ENCODE measurements around the gene UCK2. TPM values are rescaled to one million over a fixed set of nuclear protein-coding genes. Genes with fewer than 3 reads are reported as not detected.

The UCK2 gene
- total and polyA plus RNA-seq, 2 donors (not counting 3 experiments of a cell fraction or from before 2014, with no cell fraction given): 62.3 to 74.7 TPM

DNA sequence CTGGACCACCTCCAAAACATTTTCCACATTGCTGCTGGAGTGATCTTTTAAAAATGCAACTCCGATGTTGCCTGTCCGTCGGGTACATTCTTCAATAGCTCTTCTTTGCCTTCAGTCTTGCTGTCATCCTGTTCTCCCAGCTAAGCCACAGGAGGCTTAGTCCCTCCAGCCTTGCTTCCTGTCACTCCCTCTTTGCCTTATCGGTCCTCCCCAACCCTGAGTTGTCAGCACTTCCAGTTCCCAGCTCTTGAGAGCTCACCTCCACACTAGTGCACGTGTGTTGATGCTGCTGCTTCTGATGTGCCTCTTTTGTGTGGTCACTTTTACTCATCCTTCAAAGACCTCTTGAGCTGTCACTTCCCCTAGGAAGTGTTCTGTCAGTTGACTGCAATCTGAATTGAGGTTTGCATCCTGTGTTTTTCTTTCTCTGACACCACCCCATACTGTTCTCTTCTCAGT lies 15.3 kb downstream of the UCK2 start:
- Histone ChIP-seq H3K27ac (ENCODE audit: insufficient read depth, low read depth, low read length) (no peak overlapping the region), H3K4me2 (ENCODE audit: insufficient read depth, low read length) (peak overlapping the region; percentile 24), H3K79me2 (ENCODE audit: control insufficient read depth, insufficient read depth, low read length) (peaks cover 100% of the 10 kb centered on the region), H2AFZ (ENCODE audit: low read depth, low read length) (no peak overlapping the region), H4K20me1 (replicated peaks; ENCODE audit: control insufficient read depth, extremely low read depth, insufficient read depth, low read length) (peaks cover 6% of the 10 kb centered on the region), H3K27me3 (ENCODE audit: control insufficient read depth in 2 of 2, insufficient read depth in 2 of 2, low read length in 2 of 2) (no peaks in the 10 kb centered on the region), H3K36me3 (ENCODE audit: control insufficient read depth in 2 of 2, extremely low read depth in 1 of 2, insufficient read depth in 2 of 2, low read length in 2 of 2) (no peaks in the 10 kb centered on the region), H3K9ac (replicated peaks; ENCODE audit: extremely low read depth, insufficient read depth, low read length) (no peak overlapping the region), H3K4me3 (replicated peaks in 1 of 3; ENCODE audit: insufficient read depth in 1 of 3, low read depth in 1 of 3, low read length in 3 of 3) (no peak overlapping the region), H3K9me1 (replicated peaks; ENCODE audit: control insufficient read depth, extremely low read depth, insufficient read depth, low read length) (no peaks in the 10 kb centered on the region), H3K9me3 (replicated peaks; ENCODE audit: control insufficient read depth, insufficient read depth, low read length) (no peaks in the 10 kb centered on the region), H3K4me1 (ENCODE audit: control insufficient read depth, extremely low read depth, insufficient read depth, low read length) (peaks cover 31% of the 10 kb centered on the region)
- DNase-seq (ENCODE audit: low read depth, low spot score): peak; percentile 35
- no TSS peak for BruUV-seq (replicated peaks)
- TF ChIP-seq JUN (IDR thresholded peaks at IDR 0.05; ENCODE audit: borderline replicate concordance, insufficient read depth, insufficient read length, low read depth): no peak
- no peak for TF ChIP-seq MYC (IDR thresholded peaks at IDR 0.05; ENCODE audit: low read depth, low read length)
- no peak for TF ChIP-seq FOS (IDR thresholded peaks at IDR 0.05; ENCODE audit: borderline replicate concordance, insufficient read depth, low read length)
- TF ChIP-seq, protein P1, sequence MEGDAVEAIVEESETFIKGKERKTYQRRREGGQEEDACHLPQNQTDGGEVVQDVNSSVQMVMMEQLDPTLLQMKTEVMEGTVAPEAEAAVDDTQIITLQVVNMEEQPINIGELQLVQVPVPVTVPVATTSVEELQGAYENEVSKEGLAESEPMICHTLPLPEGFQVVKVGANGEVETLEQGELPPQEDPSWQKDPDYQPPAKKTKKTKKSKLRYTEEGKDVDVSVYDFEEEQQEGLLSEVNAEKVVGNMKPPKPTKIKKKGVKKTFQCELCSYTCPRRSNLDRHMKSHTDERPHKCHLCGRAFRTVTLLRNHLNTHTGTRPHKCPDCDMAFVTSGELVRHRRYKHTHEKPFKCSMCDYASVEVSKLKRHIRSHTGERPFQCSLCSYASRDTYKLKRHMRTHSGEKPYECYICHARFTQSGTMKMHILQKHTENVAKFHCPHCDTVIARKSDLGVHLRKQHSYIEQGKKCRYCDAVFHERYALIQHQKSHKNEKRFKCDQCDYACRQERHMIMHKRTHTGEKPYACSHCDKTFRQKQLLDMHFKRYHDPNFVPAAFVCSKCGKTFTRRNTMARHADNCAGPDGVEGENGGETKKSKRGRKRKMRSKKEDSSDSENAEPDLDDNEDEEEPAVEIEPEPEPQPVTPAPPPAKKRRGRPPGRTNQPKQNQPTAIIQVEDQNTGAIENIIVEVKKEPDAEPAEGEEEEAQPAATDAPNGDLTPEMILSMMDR (IDR thresholded peaks at IDR 0.05; ENCODE audit: extremely low read depth in 1 of 2, insufficient read depth in 1 of 2, low read depth in 1 of 2, low read length in 2 of 2): no peak
- TF ChIP-seq, protein P2, sequence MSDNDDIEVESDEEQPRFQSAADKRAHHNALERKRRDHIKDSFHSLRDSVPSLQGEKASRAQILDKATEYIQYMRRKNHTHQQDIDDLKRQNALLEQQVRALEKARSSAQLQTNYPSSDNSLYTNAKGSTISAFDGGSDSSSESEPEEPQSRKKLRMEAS (IDR thresholded peaks at IDR 0.05; ENCODE audit: insufficient read depth, insufficient read length): no peak
- no peak for TF ChIP-seq EZH2 (IDR thresholded peaks at IDR 0.05; ENCODE audit: borderline replicate concordance, low read depth, low read length, severe bottlenecking)
- no peak for TF ChIP-seq GATA2 (IDR thresholded peaks at IDR 0.05; ENCODE audit: insufficient read depth, insufficient read length, low read depth, low read length)
- TF ChIP-seq POLR2A (IDR thresholded peaks at IDR 0.05; ENCODE audit: low read depth, low read length): no peak
- TF ChIP-seq POLR2AphosphoS5 (IDR thresholded peaks at IDR 0.05; ENCODE audit: insufficient read depth, low read depth, low read length): no peak
- intact Hi-C loops (cut with micrococcal nuclease): no loop called here
- POLR2A ChIA-PET: no interaction called here
- FAIRE-seq: peak; percentile 26
- CTCF ChIA-PET: interaction anchor here (1.0 to 1.9 kb wide), 6 partner anchors 13 to 61 kb away, joined by 3 to 5 read pairs (median 4); no protein-coding TSS in a partner anchor
- dilution Hi-C loops (cut with MboI; ENCODE audit: extremely low pct_ligation_motif_present, low sequenced_read_pairs): no loop called here
